Measurements from ENCODE around the gene DLK2.

Gene DLK2

GRCh38 chr6:43454290-43454695, 1.1 kb downstream of the DLK2 start:
- H3K36me3 Mint-ChIP-seq (ENCODE audit: low read depth) = peaks cover 10% of the 10 kb centered on the region

GRCh38 chr6:43453831-43454230, 1.5 kb downstream of the DLK2 start:
- peaks cover 44% of the 10 kb centered on the region for H3K27me3 Mint-ChIP-seq (ENCODE audit: low read depth, poor library complexity)
- no peak overlapping the region for H3K27ac Mint-ChIP-seq
- H3K36me3 Mint-ChIP-seq (ENCODE audit: low read depth) = peaks cover 10% of the 10 kb centered on the region
- H3K4me3 Mint-ChIP-seq = peak overlapping the region; percentile 81
- TF ChIP-seq CTCF (IDR thresholded peaks at IDR 0.05) = no peak
- DNase-seq = no peak
- H3K4me1 Mint-ChIP-seq = peaks cover 18% of the 10 kb centered on the region
- H3K9me3 Mint-ChIP-seq = no peaks in the 10 kb centered on the region

More at GRCh38 chr6:43454290-43454695, 1.1 kb downstream of the DLK2 start:
- Mint-ChIP-seq H3K27me3 (ENCODE audit: low read depth, poor library complexity) (peaks cover 48% of the 10 kb centered on the region), H3K27ac (no peak overlapping the region), H3K4me1 (peaks cover 18% of the 10 kb centered on the region), H3K9me3 (no peaks in the 10 kb centered on the region), H3K4me3 (peak overlapping the region; percentile 81)
- peak; percentile 93 for TF ChIP-seq CTCF (IDR thresholded peaks at IDR 0.05)
- DNase-seq = no peak

- Mint-ChIP-seq H3K9me3 (no peaks in the 10 kb centered on the region), H3K27me3 (ENCODE audit: low read depth, poor library complexity) (peaks cover 40% of the 10 kb centered on the region), H3K4me3 (no peak overlapping the region), H3K4me1 (peaks cover 18% of the 10 kb centered on the region), H3K27ac (no peak overlapping the region), H3K36me3 (ENCODE audit: low read depth) (peaks cover 10% of the 10 kb centered on the region)
- no peak for TF ChIP-seq CTCF (IDR thresholded peaks at IDR 0.05)
- DNase-seq = no peak
Measured at GRCh38 chr6:43452896-43453295, 2.5 kb downstream of the DLK2 start.

GRCh38 chr6:43451939-43452338, 3.4 kb downstream of the DLK2 start:
- peaks cover 34% of the 10 kb centered on the region for H3K27me3 Mint-ChIP-seq (ENCODE audit: low read depth, poor library complexity)
- H3K27ac Mint-ChIP-seq = peak overlapping the region; percentile 25
- H3K9me3 Mint-ChIP-seq = no peaks in the 10 kb centered on the region
- H3K4me3 Mint-ChIP-seq = no peak overlapping the region
- peaks cover 16% of the 10 kb centered on the region for H3K4me1 Mint-ChIP-seq
- no peak for DNase-seq
- no peak for TF ChIP-seq CTCF (IDR thresholded peaks at IDR 0.05)
- peaks cover 16% of the 10 kb centered on the region for H3K36me3 Mint-ChIP-seq (ENCODE audit: low read depth)

- no peaks in the 10 kb centered on the region for H3K9me3 Mint-ChIP-seq
- H3K27me3 Mint-ChIP-seq (ENCODE audit: low read depth, poor library complexity) = peaks cover 28% of the 10 kb centered on the region
- no peak for DNase-seq
Measured at GRCh38 chr6:43451348-43451747, 4.0 kb downstream of the DLK2 start.

More at GRCh38 chr6:43451348-43451747, 4.0 kb downstream of the DLK2 start:
- no peak for TF ChIP-seq CTCF (IDR thresholded peaks at IDR 0.05)
- Mint-ChIP-seq H3K4me1 (peaks cover 13% of the 10 kb centered on the region), H3K27ac (peak overlapping the region; percentile 25), H3K36me3 (ENCODE audit: low read depth) (peaks cover 16% of the 10 kb centered on the region), H3K4me3 (no peak overlapping the region)
